Measurements from ENCODE around the gene C17orf67. TPM values are rescaled to one million over a fixed set of nuclear protein-coding genes. Genes with fewer than 3 reads are reported as not detected.

Gene C17orf67
- total and polyA plus RNA-seq, 4 donors, result 0.19 to 1.4 (median 0.78) TPM

DNA sequence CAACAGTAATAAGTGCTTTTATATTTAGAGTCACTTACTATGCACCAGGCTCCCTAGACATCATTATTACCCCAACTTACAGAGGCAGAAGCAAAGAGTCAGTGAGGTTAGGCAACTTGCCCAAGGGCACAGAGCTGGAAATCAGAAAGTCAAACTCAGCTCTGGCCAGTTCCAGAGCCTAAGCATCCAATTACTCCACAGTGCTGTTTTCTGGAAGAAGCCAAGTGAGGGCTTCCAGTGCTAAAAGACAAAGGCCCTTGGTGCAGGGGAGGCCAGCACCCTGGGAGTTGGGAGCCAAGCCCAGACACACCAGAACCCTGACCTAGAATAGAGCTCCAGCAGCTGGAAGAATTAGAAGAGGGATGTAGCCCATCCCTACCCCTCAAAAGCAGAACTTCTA lies 40.2 kb downstream of the C17orf67 start:
- no peaks in the 10 kb centered on the region for H3K36me3 ChIP-seq (ENCODE audit: control insufficient read depth in 4 of 4, insufficient read depth in 3 of 4, low read depth in 1 of 4, low read length in 3 of 4)
- DNase-seq (ENCODE audit: low spot score), result no peak
- H3K9ac ChIP-seq (ENCODE audit: low read depth in 1 of 2, low read length in 2 of 2), result no peak overlapping the region
- H3K27ac ChIP-seq (ENCODE audit: low read depth in 1 of 2, low read length in 2 of 2), result no peak overlapping the region
- no peaks in the 10 kb centered on the region for H3K4me1 ChIP-seq (ENCODE audit: control insufficient read depth in 4 of 4, insufficient read depth in 4 of 4, low read length in 3 of 4)
- H3K9me3 ChIP-seq (ENCODE audit: control insufficient read depth in 4 of 4, low read length in 3 of 4), result no peaks in the 10 kb centered on the region
- H3K4me3 ChIP-seq (ENCODE audit: low read depth in 1 of 3, low read length in 3 of 3), result no peak overlapping the region
- no peaks in the 10 kb centered on the region for H3K27me3 ChIP-seq (ENCODE audit: control insufficient read depth in 4 of 4, insufficient read depth in 4 of 4, low read length in 3 of 4)
- TF ChIP-seq, protein P1, sequence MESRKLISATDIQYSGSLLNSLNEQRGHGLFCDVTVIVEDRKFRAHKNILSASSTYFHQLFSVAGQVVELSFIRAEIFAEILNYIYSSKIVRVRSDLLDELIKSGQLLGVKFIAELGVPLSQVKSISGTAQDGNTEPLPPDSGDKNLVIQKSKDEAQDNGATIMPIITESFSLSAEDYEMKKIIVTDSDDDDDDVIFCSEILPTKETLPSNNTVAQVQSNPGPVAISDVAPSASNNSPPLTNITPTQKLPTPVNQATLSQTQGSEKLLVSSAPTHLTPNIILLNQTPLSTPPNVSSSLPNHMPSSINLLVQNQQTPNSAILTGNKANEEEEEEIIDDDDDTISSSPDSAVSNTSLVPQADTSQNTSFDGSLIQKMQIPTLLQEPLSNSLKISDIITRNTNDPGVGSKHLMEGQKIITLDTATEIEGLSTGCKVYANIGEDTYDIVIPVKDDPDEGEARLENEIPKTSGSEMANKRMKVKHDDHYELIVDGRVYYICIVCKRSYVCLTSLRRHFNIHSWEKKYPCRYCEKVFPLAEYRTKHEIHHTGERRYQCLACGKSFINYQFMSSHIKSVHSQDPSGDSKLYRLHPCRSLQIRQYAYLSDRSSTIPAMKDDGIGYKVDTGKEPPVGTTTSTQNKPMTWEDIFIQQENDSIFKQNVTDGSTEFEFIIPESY (IDR thresholded peaks at IDR 0.05), result no peak
- TF ChIP-seq FOXA2 (IDR thresholded peaks at IDR 0.05), result no peak
- no peak for TF ChIP-seq RXRA (IDR thresholded peaks at IDR 0.05)
- TF ChIP-seq EGR1 (IDR thresholded peaks at IDR 0.05; ENCODE audit: low read depth in 2 of 2), result no peak
- TF ChIP-seq GABPA (IDR thresholded peaks at IDR 0.05 in 1 of 2, conservative IDR thresholded peaks at IDR 0.05 in 1 of 2), result no peak
- TF ChIP-seq, protein P2, sequence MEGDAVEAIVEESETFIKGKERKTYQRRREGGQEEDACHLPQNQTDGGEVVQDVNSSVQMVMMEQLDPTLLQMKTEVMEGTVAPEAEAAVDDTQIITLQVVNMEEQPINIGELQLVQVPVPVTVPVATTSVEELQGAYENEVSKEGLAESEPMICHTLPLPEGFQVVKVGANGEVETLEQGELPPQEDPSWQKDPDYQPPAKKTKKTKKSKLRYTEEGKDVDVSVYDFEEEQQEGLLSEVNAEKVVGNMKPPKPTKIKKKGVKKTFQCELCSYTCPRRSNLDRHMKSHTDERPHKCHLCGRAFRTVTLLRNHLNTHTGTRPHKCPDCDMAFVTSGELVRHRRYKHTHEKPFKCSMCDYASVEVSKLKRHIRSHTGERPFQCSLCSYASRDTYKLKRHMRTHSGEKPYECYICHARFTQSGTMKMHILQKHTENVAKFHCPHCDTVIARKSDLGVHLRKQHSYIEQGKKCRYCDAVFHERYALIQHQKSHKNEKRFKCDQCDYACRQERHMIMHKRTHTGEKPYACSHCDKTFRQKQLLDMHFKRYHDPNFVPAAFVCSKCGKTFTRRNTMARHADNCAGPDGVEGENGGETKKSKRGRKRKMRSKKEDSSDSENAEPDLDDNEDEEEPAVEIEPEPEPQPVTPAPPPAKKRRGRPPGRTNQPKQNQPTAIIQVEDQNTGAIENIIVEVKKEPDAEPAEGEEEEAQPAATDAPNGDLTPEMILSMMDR (IDR thresholded peaks at IDR 0.05; ENCODE audit: low read depth, low read length, missing input control), result no peak
- no peak for TF ChIP-seq HNF4G (IDR thresholded peaks at IDR 0.05)
- TF ChIP-seq YY1 (IDR thresholded peaks at IDR 0.05), result no peak
- no peak for TF ChIP-seq JUND (IDR thresholded peaks at IDR 0.05)
- TF ChIP-seq SP1 (IDR thresholded peaks at IDR 0.05), result no peak
- no peak for TF ChIP-seq RAD21 (IDR thresholded peaks at IDR 0.05)
- TF ChIP-seq HNF4A (conservative IDR thresholded peaks at IDR 0.05), result no peak
- TF ChIP-seq, protein P3, sequence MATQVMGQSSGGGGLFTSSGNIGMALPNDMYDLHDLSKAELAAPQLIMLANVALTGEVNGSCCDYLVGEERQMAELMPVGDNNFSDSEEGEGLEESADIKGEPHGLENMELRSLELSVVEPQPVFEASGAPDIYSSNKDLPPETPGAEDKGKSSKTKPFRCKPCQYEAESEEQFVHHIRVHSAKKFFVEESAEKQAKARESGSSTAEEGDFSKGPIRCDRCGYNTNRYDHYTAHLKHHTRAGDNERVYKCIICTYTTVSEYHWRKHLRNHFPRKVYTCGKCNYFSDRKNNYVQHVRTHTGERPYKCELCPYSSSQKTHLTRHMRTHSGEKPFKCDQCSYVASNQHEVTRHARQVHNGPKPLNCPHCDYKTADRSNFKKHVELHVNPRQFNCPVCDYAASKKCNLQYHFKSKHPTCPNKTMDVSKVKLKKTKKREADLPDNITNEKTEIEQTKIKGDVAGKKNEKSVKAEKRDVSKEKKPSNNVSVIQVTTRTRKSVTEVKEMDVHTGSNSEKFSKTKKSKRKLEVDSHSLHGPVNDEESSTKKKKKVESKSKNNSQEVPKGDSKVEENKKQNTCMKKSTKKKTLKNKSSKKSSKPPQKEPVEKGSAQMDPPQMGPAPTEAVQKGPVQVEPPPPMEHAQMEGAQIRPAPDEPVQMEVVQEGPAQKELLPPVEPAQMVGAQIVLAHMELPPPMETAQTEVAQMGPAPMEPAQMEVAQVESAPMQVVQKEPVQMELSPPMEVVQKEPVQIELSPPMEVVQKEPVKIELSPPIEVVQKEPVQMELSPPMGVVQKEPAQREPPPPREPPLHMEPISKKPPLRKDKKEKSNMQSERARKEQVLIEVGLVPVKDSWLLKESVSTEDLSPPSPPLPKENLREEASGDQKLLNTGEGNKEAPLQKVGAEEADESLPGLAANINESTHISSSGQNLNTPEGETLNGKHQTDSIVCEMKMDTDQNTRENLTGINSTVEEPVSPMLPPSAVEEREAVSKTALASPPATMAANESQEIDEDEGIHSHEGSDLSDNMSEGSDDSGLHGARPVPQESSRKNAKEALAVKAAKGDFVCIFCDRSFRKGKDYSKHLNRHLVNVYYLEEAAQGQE (IDR thresholded peaks at IDR 0.05), result no peak
- TF ChIP-seq, protein P4, sequence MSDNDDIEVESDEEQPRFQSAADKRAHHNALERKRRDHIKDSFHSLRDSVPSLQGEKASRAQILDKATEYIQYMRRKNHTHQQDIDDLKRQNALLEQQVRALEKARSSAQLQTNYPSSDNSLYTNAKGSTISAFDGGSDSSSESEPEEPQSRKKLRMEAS (IDR thresholded peaks at IDR 0.05), result no peak
- TF ChIP-seq TAF1 (conservative IDR thresholded peaks at IDR 0.05), result no peak
- TF ChIP-seq NR2F2 (IDR thresholded peaks at IDR 0.05), result no peak
- TF ChIP-seq ATF3 (IDR thresholded peaks at IDR 0.05), result no peak
- TF ChIP-seq FOXA1 (IDR thresholded peaks at IDR 0.05), result no peak
